Left cardiac atrium (tissue), 4 donors: ENCODE results near the gene ZNF3. TPM values are rescaled to one million over a fixed set of nuclear protein-coding genes. Genes with fewer than 3 reads are reported as not detected.

Experiments
- ATAC-seq, 2 donors: fragments of 200-7000 bp; cut with Tn5 transposase; one replicate each; pipeline ENCODE4 v1.9.1; 2020; ENCODE audit warnings: mild to moderate bottlenecking in 2 of 2, moderate library complexity in 2 of 2
- DNase-seq: peaks from one replicate; pipeline ENCODE4 v3.0.0-alpha.2; 2020
- intact Hi-C, 2 donors: fragments of 100-400 bp; cut with DNase I; formaldehyde crosslinking; loops; one replicate each; pipeline versions ENCODE4 v1.14.1 to v1.15.1; 2022 to 2023
- microRNA-seq, 2 donors: library from miRNA; unstranded; fragments of <30 nt; microRNA quantifications; one replicate each; pipeline ENCODE4 v1.2.0, GENCODE V29; 2020
- total RNA-seq, 2 donors: library from RNA; stranded (reverse); fragmentation: NEBNext Ultra II Directional; extraction: Animal tissue kit (Norgen Biotek cat#: 25700); gene quantifications; one replicate each; pipeline ENCODE4 v1.2.1, GENCODE V29; 2021
- donor health status: DM: no; HTN: yes; CAD: no.
- donor health status: DM: no; HTN: yes; CAD: no; lungs with severe emphysema.
- donor health status: DM: yes; HTN: yes; CAD: no.
- donor health status: Dilated cardiomyopathy.

ZNF3 gene
- total RNA-seq, 2 donors from 2014 or later, result 14.6 to 17.3 TPM

DNA sequence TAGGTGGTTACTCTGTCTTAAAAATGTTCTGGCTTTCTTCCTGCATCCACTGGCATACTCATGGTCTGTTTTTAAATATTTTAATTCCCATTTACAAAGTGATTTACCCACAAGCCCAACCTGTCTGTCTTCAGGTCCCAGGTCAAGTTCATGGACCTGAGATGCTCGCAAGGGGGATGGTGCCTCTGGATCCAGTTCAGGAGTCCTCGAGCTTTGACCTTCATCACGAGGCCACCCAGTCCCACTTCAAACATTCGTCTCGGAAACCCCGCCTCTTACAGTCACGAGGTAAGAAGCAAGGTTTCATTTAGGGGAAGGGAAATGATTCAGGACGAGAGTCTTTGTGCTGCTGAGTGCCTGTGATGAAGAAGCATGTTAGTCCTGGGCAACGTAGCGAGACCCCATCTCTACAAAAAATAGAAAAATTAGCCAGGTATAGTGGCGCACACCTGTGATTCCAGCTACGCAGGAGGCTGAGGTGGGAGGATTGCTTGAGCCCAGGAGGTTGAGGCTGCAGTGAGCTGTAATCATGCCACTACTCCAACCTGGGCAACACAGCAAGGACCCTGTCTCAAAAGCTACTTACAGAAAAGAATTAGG is 57.4 kb downstream of the ZNF3 start:
- intact Hi-C loops, result no loop called here
- DNase-seq, result no peak
- no peak for ATAC-seq

GRCh38 chr7:100023526-100023925 is 58.0 kb downstream of the ZNF3 start:
- ATAC-seq, result no peak
- DNase-seq, result no peak
- intact Hi-C loops, result no loop called here

DNA sequence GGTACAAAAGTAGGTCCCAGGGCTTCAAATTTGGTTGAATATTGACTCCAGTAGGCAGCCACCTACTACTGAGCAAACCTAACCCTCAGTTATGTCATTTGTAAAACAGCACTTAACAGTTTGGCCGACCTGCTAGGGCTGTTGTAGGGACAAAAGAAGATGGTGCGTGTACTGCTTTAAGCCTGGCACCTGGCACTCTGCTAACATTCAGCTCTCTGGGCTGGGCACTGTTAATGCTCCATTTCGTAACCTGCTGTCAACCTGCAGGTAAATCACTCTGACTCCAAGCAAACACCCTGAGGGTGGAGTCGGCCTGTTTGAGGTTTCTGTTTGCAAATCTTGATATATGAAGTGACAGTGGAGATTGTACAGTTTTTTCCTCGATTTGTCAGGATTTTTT is 58.9 kb downstream of the ZNF3 start:
- DNase-seq (no peak), ATAC-seq (no peak)
- intact Hi-C loops, result no loop called here

DNA sequence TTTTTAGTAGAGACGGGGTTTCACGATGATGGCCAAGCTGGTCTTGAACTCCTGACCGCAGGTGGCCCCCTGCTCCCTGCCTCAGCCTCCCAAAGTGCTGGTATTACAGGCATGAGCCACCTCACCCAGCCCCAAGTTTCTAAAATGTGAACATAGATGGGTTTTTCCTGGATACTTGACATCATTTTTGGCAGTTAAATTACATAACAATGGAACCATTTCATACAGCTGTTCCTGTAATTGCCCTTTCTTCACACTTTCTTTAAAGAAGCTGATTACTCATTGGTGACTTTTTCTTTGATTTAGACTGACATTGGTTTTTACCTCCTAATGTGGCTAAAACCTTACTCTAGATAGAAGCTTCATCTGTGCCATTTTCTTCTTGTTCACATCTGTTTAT is 60.2 kb downstream of the ZNF3 start:
- DNase-seq, result no peak
- no peak for ATAC-seq
- intact Hi-C loops, result no loop called here

Small RNA genes within 50 kb of the gene (microRNA-seq; reads per million reads assigned to microRNA genes)
- 327 to 1,330 reads per million in 2 donors for gene MIR106B
- gene MIR25, result 202 to 318 reads per million in 2 donors
- gene MIR93, result 1,944 to 2,346 reads per million in 2 donors

Other genes starting within 250 kb of the ZNF3 start
- gene OR2AE1, start 204.7 kb downstream of the ZNF3 start, total RNA-seq, result under 1 TPM in 1 of 2 donors, not detected in 1; 0.24 TPM
- gene TRIM4, start 162.2 kb downstream of the ZNF3 start, total RNA-seq, result 10 to 100 TPM in 1 of 2 donors, 1 to 10 TPM in 1; 9.6 to 11.1 TPM
- gene GJC3, start 152.1 kb downstream of the ZNF3 start, total RNA-seq, result under 1 TPM; 0.37 to 0.59 TPM
- 10 to 100 TPM; 36.2 to 91.1 TPM for gene AZGP1, start 105.7 kb downstream of the ZNF3 start, total RNA-seq
- 10 to 100 TPM; 36.7 to 47.0 TPM for gene ZKSCAN1, start 66.1 kb downstream of the ZNF3 start, total RNA-seq
- gene ZSCAN21, start 31.9 kb downstream of the ZNF3 start, total RNA-seq, result 1 to 10 TPM; 8.4 to 9.1 TPM
- gene COPS6, start 7.2 kb upstream of the ZNF3 start, total RNA-seq, result 100 to 1,000 TPM in 1 of 2 donors, 10 to 100 TPM in 1; 90.0 to 109 TPM
- 10 to 100 TPM; 17.7 to 31.7 TPM for gene MCM7, start 19.7 kb upstream of the ZNF3 start, total RNA-seq
- 10 to 100 TPM; 11.1 to 13.2 TPM for gene AP4M1, start 19.9 kb upstream of the ZNF3 start, total RNA-seq
- 10 to 100 TPM; 29.1 to 30.6 TPM for gene TAF6, start 37.6 kb upstream of the ZNF3 start, total RNA-seq
- 10 to 100 TPM in 1 of 2 donors, 1 to 10 TPM in 1; 9.0 to 13.3 TPM for gene CNPY4, start 37.9 kb upstream of the ZNF3 start, total RNA-seq
- gene MBLAC1, start 45.2 kb upstream of the ZNF3 start, total RNA-seq, result 1 to 10 TPM; 2.7 TPM
- gene LAMTOR4, start 67.2 kb upstream of the ZNF3 start, total RNA-seq, result 100 to 1,000 TPM; 104 to 113 TPM
- 10 to 100 TPM in 1 of 2 donors, 1 to 10 TPM in 1; 8.3 to 12.2 TPM for gene TRAPPC14, start 77.0 kb upstream of the ZNF3 start, total RNA-seq
- gene GAL3ST4, start 86.9 kb upstream of the ZNF3 start, total RNA-seq, result 1 to 10 TPM; 2.2 to 3.4 TPM
- under 1 TPM; 0.58 to 0.85 TPM for gene GPC2, start 95.7 kb upstream of the ZNF3 start, total RNA-seq
- gene STAG3, start 96.2 kb upstream of the ZNF3 start, total RNA-seq, result under 1 TPM in 1 of 2 donors, not detected in 1; 0.68 TPM
- gene PVRIG, start 138.2 kb upstream of the ZNF3 start, total RNA-seq, result under 1 TPM in 1 of 2 donors, not detected in 1; 0.94 TPM
- gene SPDYE3, start 226.0 kb upstream of the ZNF3 start, total RNA-seq, result not detected